HG03354 (cell line): Measurements from ENCODE around the gene DEPDC1B.
"Not testable (repeated sequence)": the region's sequence is repeated elsewhere in the genome, so short reads cannot be mapped to it uniquely, and the experiment has no call there.

Source experiments
- ATAC-seq: cut with Tn5 transposase; IDR thresholded peaks from one replicate; pipeline ENCODE4 v1.9.1; 2021; ENCODE audit warnings: mild to moderate bottlenecking; ENCODE audit not compliant: unreplicated experiment, poor library complexity, severe bottlenecking

The DEPDC1B gene, protein sequence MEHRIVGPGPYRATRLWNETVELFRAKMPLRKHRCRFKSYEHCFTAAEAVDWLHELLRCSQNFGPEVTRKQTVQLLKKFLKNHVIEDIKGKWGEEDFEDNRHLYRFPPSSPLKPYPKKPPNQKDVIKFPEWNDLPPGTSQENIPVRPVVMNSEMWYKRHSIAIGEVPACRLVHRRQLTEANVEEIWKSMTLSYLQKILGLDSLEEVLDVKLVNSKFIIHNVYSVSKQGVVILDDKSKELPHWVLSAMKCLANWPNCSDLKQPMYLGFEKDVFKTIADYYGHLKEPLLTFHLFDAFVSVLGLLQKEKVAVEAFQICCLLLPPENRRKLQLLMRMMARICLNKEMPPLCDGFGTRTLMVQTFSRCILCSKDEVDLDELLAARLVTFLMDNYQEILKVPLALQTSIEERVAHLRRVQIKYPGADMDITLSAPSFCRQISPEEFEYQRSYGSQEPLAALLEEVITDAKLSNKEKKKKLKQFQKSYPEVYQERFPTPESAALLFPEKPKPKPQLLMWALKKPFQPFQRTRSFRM

DNA sequence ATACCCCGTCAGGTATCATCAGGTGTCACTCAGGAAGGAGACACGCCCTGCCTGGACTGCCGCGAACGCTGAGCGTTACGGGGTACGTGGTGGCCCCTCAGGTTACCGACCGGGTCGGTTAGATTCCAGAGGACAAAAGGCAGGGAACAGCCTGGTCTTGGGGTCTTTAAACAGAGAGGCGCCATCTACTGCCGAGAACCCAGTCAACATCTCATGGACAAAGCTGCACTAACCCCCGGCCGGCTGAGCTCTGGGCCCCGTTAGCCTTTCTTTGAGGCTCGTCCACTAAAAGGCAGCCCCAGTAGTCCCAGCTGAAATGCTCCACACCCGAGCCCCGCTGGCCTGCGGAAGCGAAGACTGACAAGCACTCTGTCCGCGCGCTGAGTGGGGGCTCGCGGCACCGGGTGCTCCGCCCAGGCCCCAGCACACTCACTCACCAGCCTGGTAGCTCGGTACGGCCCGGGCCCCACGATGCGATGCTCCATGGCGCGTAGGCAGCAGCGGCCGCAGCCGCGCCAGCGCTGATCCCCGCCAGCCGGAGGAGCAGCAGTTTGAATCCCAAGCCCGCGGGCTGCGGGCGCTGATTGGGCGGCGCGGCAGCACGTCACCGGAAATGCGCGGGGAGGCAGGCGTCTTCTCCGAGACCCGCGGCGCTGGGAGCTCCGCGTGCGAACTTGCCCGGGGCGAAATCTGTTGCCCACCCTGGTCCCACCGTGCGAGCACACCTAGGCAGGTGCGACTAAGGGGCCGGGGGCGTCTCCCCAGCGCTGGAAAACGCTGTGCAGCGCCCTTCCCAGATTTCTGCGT is at the start of gene DEPDC1B:
DEPDC1B (minus strand) TSS at position 558 of the 807 bp plus-strand sequence; CDS start at position 485, 73 bp downstream.
- peak; percentile 91 for ATAC-seq

DNA sequence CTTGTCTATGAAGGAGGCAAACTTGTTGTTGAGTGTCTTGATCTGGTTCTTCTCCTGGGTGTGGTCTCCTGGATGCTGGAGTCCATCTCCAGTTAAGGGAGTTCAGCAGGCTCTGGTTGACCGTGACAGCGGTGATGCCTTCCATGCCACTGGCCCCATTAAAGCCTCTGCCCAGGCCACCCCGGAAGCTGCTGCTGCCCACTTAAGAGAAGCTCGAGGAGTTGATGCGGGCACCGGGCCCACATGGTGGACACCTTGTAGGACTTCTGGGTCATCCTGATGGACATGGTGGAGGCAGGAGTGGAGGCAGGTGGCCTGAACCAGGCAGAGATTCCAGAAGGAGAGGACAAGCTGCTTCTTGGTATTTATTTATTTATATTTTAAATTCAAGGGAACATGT is 44.7 kb upstream of the DEPDC1B start:
- ATAC-seq: no peak

DNA sequence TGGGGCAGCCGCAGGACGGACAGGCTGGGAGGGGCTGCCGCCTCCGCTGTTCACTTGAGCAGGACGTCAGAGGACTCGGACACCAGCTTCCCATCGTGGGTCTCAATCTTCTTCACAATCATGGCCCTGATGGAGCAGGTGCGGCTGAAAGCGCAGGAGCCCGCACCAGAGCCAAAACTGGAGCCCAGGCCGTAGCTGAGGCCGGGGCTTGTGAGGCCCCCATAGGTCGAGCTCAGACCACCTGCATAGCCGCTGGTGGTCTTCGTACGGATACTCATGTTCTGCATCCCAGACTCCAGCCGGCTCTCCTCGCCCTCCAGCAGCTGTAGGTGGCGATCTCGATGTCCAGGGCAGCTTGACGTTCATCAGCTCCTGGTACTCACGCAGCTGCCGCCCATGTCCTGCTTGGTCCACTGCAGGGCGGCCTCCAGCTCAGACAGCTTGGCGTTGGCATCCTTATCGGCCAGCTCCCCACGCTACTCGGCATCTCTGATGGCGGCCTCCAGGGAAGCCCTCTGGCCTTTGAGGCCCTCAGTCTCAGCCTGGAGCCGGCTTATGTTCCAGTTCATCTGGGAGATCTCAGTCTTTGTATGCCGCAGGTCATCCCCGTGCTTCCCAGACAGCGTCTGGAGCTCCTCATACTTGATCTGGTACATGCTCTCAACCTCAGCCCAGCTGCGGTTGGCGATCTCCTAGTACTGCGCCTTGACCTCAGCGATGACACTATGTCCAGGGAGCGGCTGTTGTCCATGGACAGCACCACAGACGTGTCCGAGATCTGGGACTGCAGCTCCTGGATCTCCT is 43.7 kb upstream of the DEPDC1B start:
- ATAC-seq: no peak

DNA sequence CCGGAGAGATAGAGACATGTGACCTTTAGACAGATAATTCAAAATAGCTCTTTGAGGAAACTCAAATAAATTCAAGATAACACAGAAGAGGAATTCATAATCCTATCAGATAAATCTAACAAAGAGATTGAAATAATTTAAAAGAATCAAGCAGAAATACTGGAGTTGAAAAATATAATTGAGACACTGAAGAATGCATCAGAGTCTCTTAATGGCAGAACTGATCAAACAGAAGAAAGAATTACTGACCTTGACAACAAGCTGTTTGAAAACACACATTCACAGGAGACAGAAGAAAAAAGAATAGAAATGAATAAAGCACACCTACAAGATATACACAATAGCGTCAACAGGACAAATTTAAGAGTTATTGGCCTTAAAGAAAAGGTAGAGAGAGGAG is 40.4 kb upstream of the DEPDC1B start:
- no peak for ATAC-seq

DNA sequence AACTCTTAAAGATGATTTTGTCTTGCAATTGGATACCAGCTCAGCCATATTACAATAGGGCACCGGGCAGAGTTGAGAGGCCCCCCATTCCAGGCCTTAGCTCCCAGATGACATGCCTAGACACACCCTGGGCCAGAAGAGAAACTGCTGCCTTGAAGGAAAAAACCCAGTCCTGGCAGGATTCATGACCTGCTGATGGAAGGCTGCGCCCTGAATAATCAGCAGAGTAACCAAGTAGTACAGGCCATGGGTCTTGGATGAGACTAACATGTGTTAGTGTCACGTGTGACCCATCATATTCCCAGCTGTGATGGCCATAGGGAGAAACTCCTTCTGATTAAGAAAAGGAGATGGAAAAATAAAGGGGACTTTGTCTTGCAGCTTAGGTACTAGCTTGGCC is 39.0 kb upstream of the DEPDC1B start:
- no peak for ATAC-seq

DNA sequence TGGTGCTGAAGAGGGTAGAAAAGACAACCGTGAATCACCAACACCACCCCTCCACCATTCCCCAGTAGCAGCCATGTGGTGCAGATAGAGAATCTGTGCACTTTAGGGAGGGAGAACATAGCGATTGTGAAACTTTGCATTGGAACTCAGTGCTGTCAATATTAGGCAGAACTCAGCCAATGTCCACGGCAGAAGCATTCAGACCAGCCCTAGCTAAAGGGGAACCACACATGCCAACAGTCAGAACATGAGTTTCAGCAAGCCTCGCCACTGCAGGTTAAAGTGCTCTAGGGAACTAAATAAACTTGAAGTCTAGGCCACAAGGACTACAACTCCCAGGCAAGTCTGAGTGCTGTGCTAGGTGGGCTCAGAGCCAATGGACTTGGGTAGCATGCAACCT is 38.5 kb upstream of the DEPDC1B start:
- ATAC-seq: no peak

DNA sequence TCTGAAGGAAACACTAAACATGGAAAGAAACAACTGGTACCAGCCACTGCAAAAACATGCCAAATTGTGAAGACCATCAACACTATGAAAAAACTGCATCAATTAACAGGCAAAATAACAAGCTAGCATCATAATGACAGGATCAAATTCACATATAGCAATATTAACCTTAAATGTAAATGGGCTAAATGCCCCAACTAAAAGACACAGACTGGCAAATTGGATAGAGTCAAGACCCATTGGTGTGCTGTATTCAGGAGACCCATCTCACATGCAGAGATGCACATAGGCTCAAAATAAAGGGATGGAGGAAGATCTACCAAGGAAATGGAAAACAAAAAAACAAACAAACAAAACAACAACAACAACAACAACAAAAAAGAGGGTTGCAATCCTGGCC is 30.9 kb upstream of the DEPDC1B start:
- not testable (repeated sequence) for ATAC-seq

DNA sequence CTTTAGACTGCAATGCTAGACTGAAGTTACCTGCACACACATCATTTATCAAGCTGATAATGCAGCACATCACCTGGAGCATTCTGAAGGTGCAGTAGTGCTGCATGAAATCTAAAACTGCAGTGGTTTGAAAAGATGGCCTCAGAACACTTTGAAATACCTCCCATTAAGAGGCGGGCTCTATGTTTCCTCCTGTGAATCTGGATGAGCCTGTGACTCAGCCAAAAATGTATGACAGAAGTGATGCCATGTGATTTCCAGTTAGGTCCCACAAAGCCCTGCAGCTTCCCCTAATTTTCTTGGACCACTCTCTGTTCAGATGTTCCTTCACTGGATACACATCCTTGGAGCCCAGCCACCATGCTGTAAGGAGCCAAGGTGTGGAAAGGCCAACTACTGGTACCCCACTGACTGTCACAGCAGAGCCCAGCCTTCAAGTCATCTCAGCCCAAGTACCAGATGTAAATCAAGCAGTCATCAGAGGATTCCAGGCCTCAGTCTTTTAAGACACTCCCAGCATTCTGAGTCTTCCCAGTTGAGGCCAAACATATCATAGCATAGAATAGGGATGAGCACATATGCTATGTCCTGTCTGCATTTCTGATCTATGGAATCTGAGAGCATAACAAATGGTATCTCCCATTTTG is 27.2 kb upstream of the DEPDC1B start:
- no peak for ATAC-seq

DNA sequence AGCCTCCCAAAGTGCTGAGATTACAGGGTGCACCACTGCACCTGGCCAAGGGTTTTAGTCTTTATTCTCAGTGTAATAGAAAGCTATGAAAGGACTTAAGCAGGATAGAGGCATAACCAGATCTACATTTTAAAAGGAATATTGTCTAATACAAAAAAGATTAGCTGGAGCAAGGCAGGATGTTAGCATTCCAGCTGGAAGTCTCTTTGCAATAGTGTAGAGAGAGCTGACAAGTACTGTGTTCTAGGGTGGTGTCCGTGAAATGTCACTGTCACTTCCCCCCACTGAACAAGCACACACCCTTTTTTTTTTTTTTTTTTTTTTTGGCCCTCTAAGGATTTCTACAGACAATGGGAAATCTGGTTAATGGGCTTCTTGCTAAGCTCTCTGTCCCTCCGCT is 24.2 kb upstream of the DEPDC1B start:
- no peak for ATAC-seq

DNA sequence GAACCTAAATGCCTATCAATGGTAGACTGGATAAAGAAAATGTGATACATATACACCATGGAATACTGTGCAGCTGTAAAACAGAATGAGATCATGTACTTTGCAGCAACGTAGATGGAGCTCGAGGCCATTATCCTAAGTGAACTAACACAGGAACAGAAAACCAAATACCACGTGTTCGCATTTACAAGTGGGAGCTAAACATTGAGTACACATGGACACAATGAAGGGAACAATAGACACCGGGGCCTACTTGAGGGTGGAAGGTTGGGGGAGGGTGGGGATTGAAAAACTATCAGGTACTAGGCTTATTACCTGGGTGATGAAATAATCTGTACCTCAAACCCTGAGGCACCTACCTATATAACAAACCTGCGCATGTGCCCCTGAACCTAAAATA is 22.4 kb upstream of the DEPDC1B start:
- no peak for ATAC-seq

DNA sequence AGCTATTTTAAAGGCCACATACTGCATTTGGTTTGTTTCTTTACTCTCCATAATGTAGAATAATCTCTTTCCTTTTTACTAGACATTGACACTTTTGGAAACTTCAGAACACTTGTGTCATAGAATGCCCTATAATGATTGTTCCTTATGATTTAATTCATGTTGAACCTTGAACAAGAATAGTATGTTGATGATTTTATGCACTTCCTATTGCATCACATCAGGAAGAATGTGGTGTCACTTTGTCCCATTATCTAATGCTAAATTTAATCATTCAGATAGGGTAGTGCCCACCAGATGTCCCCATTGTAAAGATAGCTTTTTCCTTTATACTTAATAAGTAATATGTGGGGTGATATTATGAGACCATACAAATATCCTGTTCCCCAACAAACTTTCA is 19.4 kb upstream of the DEPDC1B start:
- ATAC-seq: no peak

DNA sequence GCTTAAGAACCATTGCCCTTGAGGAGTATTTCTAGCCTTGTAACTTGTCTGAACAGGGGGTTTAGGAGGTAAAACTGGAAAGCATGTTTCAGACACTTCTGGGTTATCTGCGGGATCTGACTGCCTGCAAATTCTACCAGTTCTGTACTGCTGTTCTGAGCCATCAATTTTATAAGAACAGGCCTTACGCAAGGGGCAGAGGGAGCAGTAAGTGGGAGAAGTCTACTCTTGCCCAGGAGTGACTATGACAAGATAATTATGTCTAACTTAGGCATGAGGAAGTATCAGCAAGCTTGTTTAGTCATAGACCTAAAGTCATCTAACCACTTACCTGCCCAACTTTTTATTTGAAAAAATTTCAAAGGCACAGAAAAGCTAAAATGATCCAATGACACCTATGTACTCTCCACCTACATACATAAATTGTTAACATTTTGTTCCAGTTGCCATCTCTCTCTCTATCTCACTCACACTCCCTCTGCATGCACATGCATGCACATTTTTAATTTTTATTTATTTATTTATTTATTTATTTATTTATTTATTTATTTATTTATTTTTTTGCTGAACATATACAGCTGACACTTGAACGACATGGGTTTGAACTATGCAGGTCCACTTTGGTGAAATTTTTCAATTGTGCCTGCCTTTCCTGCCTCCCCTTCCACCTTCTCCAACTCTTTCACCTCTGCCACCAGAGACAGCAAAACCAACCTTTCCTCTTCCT is 18.4 kb upstream of the DEPDC1B start:
- ATAC-seq: no peak

DNA sequence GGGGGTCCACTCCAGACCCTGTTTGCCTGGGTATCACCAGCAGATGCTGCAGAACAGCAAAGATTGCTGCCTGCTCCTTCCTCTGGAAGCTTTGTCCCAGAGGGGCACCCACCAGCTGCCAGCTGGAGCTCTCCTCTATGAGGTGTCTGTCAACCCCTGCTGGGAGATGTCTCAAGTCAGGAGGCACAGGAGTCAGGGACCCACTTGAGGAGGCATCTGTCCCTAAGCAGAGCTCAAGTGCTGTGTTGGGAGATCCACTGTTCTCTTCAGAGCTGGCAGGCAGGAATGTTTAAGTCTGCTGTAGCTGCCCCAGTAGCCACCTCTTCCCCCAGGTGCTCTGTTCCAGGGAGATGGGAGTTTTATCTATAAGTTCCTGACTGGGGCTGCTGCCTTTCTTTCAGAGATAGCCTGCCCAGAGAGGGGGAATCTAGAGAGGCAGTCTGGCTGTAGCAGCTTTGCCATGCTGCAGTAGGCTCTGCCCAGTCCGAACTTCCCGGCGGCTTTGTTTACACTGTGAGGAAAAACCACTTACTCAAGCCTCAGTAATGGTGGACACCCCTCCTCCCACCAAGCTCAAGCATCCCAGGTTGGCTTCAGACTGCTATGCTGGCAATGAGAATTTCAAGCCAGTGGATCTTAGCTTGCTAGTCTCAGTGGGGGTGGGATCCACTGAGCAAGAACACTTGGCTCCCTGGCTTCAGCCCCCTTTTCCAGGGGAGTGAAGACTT is 15.4 kb upstream of the DEPDC1B start:
- ATAC-seq: not testable (repeated sequence)

DNA sequence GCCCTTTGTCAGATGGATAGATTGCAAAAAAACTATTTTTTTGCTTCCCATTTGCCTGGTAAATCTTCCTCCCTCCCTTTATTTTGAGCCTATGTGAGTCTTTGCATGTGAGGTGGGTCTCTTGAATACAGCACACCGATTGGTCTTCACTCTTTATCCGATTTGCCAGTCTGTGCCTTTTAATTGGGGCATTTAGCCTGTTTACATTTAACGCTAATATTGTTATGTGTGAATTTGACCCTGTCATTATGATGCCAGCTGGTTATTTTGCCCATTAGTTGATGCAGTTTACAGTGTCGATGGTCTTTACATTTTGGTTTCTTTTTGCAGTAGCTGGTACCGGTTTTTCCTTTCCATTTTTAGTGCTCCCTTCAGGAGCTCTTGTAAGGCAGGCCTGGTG is 13.0 kb upstream of the DEPDC1B start:
- ATAC-seq: no peak

DNA sequence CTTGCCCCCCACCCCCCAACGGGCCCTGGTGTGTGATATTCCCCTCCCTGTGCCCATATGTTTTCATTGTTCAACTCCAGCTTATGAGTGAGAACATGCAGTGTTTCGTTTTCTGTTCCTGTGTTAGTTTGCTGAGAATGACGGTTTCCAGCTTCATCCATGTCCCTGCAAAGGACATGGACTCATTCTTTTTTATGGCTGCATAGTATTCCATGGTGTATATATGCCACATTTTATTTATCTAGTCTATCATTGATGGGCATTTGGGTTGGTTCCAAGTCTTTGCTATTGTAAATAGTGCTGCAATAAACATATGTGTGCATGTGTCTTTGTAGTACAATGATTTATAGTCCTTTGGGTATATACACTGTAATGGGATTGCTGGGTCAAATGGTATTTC is 11.9 kb upstream of the DEPDC1B start:
- not testable (repeated sequence) for ATAC-seq

DNA sequence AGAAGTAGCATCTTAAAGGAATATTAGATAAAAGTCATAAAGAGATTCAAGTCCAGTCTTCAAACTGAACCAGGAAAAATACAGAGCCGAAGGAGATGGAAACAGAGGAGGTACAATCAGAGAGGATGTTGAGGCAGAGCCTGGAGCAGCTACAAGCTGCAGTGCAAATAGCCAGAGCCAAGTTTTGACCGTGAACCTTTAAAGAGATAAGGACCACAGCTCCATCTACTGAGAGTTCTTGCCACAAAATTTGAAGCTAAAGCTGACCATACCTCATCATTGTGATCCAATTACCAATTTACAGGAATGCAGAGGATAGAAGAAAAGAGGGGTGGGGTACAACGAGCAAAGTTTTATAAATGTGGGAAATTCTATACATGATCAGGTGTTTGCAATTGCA is 10.4 kb upstream of the DEPDC1B start:
- no peak for ATAC-seq

DNA sequence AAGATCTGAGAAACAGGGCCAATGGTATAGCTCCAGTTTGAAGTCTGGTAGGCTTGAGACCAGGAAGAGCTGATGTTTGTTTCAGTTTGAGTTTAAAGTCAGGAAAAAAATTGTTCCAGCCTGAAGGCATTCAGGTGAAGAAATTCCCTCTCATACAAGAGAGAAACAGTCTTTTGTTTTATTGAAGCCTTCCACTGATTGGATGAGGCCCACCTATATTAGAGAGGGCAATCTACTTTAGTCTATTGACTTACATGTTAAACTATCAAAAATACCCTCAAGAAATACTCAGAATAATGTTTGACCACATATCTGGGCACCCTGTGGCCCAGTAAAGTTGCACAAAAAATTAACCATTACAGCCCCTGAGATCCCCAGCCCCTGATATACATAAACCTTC is 5.2 kb upstream of the DEPDC1B start:
- no peak for ATAC-seq

DNA sequence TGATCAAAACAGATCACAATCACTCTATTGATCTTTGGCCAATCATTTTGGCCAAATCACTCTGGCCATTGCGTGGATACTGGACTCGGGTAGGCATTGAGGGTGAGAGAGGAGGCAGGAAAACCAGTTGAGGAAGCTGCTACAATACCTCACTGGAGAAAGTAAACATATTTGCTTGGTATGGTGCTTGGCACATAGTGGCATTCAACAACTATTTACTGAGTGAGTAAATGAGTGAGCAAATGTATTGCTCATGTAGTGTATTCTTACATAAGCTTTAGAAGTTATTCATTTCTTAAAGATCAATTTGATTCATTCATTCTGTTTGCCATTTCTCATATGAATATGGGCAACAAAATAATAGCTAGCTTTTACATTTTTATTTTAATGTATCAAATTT is 4.0 kb upstream of the DEPDC1B start:
- no peak for ATAC-seq
